HG03159 (cell line): ENCODE results near the gene ZNF154.
"Not testable (repeated sequence)": the region's sequence is repeated elsewhere in the genome, so short reads cannot be mapped to it uniquely, and the experiment has no call there.

Experiments used
- ATAC-seq: cut with Tn5 transposase; IDR thresholded peaks from one replicate; pipeline ENCODE4 v1.9.1; 2021; ENCODE audit warnings: mild to moderate bottlenecking, moderate library complexity; ENCODE audit not compliant: unreplicated experiment

Gene ZNF154

DNA sequence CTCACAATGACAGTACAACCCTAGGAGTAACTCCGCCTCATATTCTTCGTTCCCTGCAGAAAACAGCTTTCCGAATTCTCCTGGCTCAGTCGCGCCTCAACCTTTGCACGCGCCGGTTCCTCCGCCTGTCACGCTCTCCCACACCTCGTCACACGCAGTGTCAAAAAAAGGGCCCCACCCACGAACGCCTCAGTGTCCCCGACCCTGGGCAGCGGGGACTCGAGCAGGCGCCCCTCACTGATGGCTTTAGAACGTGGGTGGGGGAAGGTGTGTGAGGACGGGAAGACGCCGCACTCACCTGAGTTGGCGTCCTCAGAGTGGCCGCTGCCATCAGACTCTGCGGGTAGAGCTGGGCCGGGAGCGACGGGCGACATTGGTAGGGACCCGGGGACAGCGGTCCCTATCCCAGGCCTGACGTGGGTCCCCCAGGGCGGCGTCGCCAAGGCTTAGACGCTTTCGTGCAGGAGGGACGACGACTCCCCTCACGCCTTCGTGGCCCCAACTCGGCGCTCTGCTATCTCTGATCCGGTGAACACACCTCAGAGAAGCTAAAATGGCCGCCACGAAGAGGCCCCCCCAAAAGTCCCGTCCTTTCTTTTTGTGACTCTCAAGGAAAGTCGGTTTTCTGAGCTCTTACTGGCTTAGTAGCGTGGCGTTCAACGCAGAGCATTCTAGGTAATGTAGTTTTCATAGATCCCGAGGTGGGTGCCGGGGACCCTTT is at the start of gene ZNF154:
ZNF154 (minus strand) TSS at position 564 of the 721 bp plus-strand sequence; CDS start at position 331, 233 bp downstream.
- no peak for ATAC-seq

DNA sequence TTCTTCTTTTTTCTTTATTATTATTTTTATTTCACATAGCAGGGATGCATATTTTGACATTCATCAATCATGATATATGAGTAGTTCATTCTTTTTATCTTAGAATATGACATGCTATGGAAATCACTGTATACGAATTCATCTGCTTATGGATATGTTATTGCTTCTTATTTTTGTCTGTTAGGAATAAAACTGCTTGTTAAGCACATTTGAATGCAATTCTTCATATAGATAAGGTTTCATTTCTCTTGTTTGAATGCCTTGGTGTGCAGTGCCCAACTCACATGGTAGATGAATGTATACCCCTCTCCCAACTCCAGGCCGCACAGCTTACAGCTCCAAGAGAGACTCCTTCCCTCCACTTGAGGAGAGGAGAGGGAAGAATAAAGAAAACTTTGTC is 48.9 kb upstream of the ZNF154 start:
- ATAC-seq = no peak

DNA sequence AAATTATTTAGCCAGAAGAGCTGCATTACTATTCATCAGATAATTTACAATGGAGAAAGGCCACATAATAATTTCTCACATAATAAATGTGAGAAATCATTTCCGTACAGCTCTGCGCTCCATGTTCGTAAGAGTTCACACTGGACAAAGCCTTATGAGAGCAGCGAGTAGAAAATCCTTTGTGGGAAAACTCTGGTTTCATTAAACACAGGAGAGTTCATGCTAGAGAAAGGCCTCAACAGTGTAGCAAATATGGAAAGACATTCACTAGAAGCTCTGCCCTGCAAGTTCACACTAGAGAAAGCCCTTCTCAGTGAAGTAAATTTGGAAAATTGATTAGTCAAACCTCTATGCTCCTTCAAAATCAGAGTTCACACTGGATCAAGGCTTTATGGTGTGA is 46.0 kb upstream of the ZNF154 start:
- no peak for ATAC-seq

DNA sequence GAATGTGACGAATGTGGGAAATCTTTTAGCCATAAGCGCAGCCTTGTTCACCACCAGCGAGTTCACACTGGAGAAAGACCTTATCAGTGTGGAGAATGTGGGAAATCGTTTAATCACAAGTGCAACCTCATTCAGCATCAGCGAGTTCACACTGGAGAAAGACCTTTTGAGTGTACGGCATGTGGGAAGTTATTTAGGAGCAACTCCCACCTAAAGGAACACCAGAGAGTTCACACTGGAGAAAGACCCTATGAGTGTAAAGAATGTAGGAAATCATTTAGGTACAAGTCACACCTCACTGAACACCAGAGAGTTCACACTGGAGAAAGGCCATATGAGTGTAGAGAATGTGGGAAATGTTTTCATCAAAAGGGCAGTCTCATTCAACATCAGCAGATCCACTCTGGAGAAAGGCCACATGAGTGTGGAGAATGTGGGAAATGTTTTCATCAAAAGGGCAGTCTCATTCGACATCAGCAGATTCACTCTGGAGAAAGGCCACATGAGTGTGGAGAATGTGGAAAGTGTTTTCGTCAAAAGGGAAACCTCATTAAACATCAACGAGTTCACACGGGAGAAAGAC is 45.2 kb upstream of the ZNF154 start:
- no peak for ATAC-seq

DNA sequence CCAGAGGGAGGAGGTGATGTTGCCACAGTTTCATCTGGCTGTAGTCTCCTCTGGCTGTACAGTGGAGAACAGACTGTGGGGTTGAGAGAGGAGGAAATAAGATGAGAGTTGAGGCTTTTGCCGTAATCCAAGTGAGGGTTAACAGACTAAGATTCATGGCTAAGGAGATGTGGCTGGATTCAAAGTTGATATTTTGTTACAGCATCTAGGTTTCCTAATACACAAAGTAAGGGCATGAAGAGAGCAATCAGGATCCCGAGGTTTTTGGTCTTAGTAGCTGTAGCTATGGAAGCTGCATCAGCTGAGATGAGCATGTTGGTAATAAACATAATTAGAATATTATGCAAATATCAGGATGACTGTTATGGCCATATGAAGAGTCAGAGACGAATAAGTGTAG is 39.0 kb upstream of the ZNF154 start:
- no peak for ATAC-seq

DNA sequence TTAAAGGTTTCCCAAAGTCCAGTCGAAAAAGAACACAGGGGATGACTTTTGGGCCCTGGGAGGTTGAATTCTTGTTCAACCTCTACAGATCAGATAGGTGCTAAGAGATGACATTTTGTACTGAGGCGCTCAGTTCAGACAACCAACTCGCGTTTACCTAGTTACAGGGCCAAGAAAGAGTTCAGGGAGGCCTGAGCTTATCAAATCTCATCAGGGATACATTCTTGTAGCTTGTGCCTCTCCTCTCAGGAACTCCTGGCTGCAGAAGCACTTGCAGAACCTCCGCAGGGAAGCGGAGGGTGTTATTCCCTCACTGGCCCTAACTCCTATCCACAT is 38.4 kb upstream of the ZNF154 start:
- ATAC-seq = no peak

DNA sequence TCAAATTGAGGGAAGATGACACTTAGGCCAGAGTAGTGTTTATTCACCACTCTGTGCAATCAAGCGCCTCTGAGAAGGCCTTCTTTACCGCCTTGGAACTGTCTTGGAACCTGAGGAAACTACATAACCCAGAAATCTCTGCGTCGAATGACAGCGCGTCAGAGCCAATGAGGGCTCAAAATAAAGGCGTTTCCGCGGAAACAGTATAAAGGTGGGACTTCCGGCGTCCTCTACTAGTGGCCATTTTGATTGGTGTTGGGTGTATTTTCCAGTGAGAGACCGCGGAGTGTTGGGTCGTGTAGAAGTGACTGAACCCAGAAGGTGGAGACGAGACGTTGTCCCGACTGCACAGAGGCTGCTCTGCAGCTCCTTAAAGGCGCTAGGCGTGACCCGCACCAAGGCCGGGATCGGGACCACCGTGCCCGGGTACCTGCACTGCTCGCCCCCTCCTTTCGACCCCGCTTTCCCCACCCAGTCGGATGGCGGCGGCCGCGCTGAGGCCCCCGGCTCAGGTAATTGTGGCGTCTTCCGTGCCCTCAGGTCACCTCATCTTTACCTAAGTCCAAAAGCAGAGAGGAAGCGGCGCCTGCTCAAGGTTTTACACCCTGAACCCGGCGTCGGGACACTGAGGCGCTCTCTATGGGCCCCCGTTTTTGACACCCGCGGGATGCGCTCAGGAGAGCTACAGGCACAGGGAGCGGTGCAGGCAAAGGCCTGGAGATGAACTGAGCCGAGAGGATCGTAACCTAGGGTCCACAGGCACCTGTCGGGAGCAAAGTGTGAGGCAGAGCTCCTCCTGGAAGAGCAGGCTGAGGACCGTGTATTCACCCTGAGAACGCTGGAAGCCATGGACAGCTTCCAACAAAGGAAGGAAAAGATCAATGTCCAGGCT is 37.8 kb upstream of the ZNF154 start, which contains the start of gene ZNF776:
ZNF776 (plus strand) TSS at position 236 of the 892 bp plus-strand sequence; CDS start at position 480, 244 bp downstream.
- ATAC-seq = peak; percentile 97

DNA sequence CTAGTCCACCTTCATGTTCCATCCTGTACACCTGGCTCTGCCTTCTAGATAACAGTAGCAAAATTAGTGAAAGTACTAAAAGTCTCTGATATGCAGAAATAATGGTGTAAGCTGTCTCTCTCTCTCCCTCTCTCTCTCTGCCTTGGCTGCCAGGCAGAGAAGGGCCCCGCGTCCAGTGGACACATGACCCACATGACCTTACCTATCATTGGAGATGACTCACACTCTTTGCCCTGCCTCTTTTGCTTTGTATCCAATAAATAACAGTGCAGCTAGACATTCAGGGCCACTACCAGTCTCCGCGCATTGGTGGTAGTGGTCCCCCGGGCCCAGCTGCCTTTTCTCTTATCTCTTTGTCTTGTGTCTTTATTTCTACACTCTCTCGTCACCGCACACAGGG is 29.8 kb upstream of the ZNF154 start:
- ATAC-seq = not testable (repeated sequence)

DNA sequence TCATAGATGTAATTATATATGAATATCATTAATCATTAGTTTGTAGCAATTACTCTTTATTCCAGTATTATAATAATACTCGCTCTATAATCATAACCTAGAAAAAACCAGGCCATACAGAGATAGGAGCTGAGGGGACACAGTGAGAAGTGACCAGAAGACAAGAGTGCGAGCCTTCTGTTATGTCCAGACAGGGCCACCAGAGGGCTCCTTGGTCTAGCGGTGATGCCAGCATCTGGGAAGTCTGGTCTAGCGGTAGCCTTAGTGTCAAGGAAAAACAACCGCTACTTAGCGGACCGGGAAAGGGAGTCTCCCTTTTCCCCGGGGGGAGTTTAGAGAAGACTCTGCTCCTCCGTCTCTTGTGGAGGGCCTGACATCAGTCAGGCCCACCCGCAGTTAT is 29.3 kb upstream of the ZNF154 start:
- not testable (repeated sequence) for ATAC-seq

DNA sequence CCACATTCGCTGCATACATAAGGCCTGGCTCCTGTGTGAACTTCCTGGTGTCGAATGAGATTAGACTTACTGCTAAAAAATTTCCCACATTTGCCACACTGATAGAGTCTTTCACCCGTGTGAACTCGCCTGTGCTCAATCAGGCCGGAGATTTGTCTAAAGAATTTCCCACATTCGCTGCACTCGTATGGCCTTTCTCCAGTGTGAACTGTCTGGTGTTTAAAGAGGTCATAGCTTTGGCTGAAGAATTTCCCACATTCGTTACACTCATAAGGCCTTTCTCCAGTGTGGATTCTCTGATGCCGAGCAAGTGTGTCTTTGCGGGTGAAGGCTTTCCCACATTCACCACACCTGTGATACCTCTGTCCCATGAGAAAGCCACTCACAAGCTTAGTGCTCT is 11.9 kb upstream of the ZNF154 start:
- no peak for ATAC-seq

DNA sequence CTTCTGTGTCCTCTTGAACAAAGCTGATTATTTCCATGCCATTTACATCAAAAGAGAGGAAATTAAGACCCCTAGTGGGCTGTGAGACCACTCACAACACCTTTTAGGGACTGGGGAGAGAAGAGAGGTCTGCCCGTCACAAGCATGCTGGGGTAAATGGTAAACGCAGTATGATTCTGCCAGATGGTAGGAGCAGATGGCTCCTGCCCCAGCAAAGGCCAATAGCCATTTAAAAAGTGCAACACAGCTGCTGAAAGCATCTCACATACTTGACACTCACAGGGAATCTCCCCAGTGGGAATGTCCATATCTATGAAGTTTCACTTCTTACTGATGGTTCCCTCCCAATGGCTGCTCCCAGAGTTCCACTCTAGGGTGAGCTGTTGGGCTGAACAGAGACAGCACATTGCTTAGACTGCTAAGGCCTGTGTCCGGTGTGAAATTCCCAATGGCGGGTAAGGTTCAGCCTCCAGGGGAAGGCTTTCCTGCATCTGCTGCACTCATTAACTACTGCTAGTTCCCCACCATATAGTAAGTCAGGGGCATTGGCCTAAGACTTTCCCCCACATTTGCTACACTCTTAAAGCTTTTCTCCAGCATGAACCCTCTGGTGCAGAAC is 11.0 kb upstream of the ZNF154 start:
- no peak for ATAC-seq

DNA sequence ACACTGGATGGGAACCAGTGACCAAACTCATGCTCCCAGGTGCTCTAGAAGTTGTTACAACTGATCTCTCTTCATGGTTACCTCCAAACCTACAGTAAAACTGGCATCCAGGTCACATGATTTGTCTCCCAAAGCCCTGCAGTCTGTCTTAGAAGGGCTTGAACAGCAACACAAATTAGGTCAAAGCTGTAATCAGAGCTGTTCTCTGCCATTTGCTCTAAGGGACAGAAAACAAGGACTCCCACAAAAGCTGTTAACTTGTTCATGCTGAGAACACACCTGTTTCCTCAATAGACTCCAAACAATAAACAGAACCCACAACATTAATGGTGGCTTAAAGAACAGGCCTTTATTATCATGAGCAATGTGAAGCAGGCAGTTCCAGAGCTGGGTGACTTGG is 10.4 kb upstream of the ZNF154 start:
- ATAC-seq = no peak

DNA sequence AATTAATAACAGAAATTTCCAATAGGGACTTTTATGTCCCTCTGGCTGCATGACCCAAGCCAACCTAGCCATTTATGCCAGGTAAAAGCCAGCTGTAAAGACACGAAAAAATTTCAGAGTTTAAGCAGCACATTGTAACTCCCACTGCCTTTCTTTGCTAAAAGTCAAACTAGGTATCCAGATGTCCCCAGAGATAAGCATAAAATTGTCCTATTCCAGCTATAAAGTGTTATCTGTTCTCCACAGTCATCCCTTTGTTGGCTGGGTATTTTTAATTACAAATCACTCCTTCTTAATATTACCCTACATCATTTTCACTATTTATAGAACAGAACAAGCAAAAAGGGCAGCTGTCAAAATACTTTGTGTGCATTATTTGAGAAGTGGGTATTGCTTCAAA is 3.2 kb upstream of the ZNF154 start:
- ATAC-seq = no peak

DNA sequence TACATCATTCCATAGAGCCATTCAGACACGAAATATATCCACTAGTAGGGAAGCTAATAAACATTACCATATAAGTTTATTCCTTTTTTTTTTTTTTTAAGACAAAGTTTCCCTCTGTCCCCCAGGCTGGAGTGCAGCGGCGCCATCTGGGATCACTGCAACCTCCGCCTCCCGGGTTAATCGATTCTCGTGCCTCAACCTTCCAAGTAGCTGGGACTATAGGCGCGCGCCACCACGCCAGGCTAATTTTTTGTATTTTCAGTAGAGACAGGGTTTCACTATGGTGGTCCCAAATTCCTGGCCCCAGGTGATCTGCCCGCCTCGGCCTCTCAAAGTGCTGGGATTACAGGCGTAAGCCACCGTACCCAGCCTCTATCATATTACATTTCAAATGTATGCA is 612 bp upstream of the ZNF154 start:
- ATAC-seq = no peak

DNA sequence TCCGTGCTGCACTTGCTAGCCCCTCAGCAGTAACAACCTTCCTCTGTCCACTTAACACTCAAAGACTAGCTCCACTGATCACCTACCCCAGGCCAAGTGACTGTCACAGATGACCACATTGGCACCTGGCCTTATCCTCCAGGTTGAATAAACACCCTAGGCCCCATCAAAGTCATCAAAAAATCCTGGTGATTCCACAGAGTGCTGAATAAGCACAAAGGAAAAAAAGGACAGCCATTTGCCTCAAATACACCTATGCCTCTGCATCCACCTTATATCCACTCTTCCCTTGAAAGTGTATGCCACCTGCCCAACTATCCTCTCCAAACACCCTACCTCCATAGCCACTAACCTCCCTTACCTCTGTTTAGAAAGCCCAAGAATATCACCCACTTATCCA is 2.7 kb downstream of the ZNF154 start:
- ATAC-seq = no peak

DNA sequence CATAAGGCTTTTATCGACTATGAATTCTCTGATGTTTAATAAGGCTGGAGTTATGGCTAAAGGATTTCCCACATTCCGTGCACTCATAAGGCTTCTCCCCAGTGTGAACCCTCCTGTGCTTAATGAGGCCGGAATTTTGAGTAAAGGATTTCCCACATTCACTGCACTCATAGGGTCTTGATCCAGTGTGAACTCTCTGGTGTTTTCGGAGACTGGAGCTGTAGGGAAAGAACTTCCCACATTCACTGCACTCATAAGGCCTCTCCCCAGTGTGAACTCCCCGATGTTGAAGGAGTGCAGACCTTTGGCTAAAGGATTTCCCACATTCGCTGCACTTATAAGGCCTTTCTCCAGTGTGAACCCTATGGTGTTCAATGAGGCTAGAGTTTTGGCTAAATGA is 7.4 kb downstream of the ZNF154 start:
- no peak for ATAC-seq

DNA sequence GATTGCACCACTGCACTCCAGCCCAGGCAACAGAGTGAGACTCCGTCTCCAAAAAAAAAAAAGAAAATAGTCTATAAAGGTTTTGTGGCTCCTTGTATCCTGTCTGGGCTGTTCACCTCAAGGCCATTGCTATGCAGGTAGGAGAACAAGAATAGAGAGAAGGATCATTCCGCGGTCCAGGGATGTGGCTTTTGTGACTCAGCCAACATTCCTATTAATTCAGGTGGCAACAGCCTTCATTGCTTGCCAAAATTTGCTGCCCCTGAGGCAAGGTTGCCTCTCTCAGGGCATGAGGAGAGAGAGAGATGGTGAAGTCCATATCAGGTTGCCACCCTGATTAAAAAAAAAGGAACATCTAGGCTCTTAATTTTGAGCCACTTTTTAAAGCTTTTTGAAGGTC is 19.3 kb downstream of the ZNF154 start:
- ATAC-seq = no peak

DNA sequence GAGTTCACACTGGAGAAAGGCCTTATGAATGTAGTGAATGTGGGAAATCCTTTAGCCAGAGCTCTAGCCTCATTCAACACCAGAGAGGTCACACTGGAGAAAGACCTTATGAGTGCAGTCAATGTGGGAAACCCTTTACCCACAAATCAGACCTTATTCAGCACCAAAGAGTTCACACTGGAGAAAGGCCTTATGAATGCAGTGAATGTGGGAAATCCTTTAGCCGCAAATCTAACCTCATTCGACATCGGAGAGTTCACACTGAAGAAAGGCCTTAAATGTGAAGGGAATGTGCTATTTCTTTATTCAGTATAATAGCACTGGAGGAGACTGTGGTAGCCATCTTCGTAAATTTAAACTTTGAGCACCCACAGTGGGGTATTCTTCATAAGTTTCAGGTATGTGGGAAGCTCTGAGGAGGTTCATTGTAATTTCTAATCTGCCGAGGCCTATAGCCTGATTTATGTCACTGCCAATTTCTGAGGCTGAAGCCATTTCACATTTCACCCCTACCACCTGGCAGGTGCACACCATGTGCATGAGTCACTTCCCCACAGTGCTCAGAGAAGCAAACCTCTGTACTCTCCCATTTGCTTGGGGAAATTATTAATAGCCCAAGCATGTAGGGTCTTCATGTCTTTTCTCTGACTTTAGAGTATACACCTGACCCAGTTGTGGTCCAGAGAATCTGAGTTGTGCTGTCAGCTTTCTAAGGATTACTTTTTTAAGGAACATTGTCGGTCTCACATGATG is 20.8 kb downstream of the ZNF154 start:
- no peak for ATAC-seq

DNA sequence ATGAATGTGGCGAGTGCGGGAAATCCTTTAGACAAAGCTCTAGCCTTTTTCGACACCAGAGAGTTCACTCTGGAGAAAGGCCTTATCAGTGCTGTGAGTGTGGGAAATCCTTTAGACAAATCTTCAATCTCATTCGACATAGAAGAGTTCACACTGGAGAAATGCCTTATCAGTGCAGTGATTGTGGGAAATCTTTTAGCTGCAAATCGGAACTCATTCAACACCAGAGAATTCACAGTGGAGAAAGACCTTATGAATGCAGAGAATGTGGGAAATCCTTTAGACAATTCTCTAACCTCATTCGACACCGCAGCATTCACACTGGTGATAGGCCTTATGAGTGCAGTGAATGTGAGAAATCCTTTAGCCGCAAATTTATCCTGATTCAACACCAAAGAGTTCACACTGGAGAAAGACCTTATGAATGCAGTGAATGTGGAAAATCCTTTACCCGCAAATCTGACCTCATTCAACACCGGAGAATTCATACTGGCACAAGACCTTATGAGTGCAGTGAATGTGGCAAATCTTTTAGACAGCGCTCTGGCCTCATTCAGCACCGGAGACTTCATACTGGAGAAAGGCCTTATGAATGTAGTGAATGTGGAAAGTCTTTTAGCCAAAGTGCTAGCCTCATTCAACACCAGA is 21.5 kb downstream of the ZNF154 start:
- no peak for ATAC-seq

DNA sequence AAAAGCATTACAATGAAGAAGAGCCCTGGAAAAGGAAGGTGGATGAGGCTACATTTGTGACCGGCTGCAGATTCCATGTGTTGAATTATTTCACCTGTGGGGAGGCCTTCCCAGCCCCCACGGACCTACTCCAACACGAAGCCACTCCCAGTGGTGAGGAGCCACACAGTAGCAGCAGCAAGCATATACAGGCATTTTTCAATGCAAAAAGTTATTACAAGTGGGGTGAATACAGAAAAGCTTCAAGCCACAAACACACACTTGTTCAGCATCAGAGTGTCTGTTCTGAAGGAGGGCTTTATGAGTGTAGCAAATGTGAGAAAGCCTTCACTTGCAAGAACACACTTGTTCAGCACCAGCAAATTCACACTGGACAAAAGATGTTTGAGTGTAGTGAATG is 22.3 kb downstream of the ZNF154 start:
- no peak for ATAC-seq
